ENCODE results near the gene KCNH3. TPM values are rescaled to one million over a fixed set of nuclear protein-coding genes. Genes with fewer than 3 reads are reported as not detected.

The KCNH3 gene, protein sequence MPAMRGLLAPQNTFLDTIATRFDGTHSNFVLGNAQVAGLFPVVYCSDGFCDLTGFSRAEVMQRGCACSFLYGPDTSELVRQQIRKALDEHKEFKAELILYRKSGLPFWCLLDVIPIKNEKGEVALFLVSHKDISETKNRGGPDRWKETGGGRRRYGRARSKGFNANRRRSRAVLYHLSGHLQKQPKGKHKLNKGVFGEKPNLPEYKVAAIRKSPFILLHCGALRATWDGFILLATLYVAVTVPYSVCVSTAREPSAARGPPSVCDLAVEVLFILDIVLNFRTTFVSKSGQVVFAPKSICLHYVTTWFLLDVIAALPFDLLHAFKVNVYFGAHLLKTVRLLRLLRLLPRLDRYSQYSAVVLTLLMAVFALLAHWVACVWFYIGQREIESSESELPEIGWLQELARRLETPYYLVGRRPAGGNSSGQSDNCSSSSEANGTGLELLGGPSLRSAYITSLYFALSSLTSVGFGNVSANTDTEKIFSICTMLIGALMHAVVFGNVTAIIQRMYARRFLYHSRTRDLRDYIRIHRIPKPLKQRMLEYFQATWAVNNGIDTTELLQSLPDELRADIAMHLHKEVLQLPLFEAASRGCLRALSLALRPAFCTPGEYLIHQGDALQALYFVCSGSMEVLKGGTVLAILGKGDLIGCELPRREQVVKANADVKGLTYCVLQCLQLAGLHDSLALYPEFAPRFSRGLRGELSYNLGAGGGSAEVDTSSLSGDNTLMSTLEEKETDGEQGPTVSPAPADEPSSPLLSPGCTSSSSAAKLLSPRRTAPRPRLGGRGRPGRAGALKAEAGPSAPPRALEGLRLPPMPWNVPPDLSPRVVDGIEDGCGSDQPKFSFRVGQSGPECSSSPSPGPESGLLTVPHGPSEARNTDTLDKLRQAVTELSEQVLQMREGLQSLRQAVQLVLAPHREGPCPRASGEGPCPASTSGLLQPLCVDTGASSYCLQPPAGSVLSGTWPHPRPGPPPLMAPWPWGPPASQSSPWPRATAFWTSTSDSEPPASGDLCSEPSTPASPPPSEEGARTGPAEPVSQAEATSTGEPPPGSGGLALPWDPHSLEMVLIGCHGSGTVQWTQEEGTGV
- total RNA-seq (0.17 and 0.26 TPM in 2 replicates), polyA plus RNA-seq (0.05 and 0.09 TPM in 2 replicates), polyA minus RNA-seq (ENCODE audit: low replicate concordance) (not detected in 2 replicates)
- polyA plus RNA-seq (2012), result 0.05 and 0.20 TPM in 2 replicates

DNA sequence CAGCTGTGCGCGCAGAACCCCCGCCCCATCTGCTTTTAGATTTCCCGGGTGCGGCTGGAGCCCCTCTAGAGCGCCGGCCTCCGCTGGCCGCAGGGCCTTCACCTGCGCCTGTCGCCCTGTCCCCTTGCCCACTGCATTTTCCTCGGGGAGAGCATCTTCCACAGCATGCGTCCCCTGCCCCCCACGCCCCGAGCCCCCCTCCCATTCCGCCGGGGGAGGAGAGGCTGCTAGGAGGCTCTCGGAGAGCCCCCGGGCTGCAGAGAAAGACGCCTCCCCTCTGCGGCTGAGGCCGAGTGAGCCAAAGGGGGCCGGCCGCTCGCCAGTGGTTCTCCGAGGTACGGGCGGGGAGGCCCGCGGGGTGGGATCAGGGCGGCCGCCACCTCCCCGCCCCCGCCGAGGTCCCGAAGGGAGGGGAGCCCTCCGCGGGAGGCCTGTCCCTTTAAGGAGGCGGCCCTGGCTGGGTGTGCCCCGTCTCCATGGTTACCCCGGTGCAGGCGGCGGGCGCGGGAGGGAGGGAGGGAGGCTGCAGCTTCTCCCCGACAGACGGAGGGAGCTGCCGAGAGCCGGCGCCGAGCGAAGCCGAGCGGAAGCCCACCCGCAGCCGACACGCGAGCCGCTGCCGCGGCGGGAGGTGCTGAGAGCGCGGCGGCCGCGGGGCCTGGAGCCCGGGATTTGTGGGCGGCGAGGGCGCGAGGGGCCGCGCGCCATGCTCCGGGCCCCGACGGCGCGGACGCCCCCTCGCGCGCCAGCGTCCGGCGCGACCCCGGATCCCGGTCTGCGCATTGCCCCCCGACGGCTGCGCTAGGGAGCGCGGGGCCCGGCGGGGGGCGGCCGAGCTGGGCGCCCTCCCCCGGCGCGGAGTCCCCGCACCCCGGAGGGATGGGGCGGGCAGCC is at the start of gene KCNH3:
Gene KCNH3 (plus strand): TSS at position 521 of the 894 bp plus-strand sequence. CDS start 387 bp downstream, outside the sequence.
- Histone ChIP-seq H3K27me3 (ENCODE audit: control insufficient read depth, insufficient read depth, low read length) (peaks cover 33% of the 10 kb centered on the region), H3K4me1 (ENCODE audit: control insufficient read depth, extremely low read depth, insufficient read depth, low read length) (peaks cover 7% of the 10 kb centered on the region), H2AFZ (ENCODE audit: low read length) (no peak within 1 kb of the TSS), H3K9me3 (ENCODE audit: control insufficient read depth, insufficient read depth, low read depth, low read length) (no peaks in the 10 kb centered on the region), H3K79me2 (ENCODE audit: control insufficient read depth, insufficient read depth, low read length) (no peaks in the 10 kb centered on the region), H3K27ac (ENCODE audit: insufficient read depth, low read length) (no peak within 1 kb of the TSS), H3K4me3 (replicated peaks in 1 of 4; ENCODE audit: control extremely low read depth in 1 of 4, insufficient read depth in 1 of 4, low read depth in 3 of 4, low read length in 4 of 4) (peak within 1 kb of the TSS; percentile 2 to 44 (median 37)), H3K4me2 (ENCODE audit: extremely low read depth, insufficient read depth, low read length) (peak within 1 kb of the TSS; percentile 66), H4K20me1 (ENCODE audit: control insufficient read depth, extremely low read depth, insufficient read depth, low read length) (no peaks in the 10 kb centered on the region), H3K36me3 (ENCODE audit: control insufficient read depth, insufficient read depth, low read length) (no peaks in the 10 kb centered on the region), H3K9ac (ENCODE audit: insufficient read depth, low read length) (no peak within 1 kb of the TSS)
- TF ChIP-seq, protein P1, sequence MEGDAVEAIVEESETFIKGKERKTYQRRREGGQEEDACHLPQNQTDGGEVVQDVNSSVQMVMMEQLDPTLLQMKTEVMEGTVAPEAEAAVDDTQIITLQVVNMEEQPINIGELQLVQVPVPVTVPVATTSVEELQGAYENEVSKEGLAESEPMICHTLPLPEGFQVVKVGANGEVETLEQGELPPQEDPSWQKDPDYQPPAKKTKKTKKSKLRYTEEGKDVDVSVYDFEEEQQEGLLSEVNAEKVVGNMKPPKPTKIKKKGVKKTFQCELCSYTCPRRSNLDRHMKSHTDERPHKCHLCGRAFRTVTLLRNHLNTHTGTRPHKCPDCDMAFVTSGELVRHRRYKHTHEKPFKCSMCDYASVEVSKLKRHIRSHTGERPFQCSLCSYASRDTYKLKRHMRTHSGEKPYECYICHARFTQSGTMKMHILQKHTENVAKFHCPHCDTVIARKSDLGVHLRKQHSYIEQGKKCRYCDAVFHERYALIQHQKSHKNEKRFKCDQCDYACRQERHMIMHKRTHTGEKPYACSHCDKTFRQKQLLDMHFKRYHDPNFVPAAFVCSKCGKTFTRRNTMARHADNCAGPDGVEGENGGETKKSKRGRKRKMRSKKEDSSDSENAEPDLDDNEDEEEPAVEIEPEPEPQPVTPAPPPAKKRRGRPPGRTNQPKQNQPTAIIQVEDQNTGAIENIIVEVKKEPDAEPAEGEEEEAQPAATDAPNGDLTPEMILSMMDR (conservative IDR thresholded peaks at IDR 0.05 in 1 of 2, IDR thresholded peaks at IDR 0.05 in 1 of 2; ENCODE audit: low read depth in 1 of 2, low read length in 2 of 2), result no peak
- no peak for TF ChIP-seq EZH2 (IDR thresholded peaks at IDR 0.05; ENCODE audit: low read length, missing control alignments)
- DNase-seq (ENCODE audit: low read depth in 2 of 2), result peak; percentile 57 to 61

DNA sequence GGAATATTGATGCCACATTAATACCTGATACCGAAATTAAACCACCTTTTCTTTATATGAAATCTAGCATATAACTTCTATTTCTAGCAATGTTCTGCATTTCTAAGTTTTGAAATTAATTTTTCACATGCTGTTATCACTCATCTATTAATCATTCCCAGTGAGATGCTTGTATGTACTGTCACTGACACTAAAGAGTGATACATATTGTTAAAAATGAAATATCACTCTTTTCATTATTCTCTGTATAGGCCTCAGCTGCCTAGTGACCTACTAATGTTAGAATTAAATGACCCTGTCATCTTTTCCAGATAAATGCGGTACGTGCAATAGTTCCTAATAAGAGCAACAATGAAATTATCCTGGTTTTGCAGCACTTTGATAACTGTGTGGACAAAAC is 49.7 kb upstream of the KCNH3 start:
- Histone ChIP-seq H3K4me3 (replicated peaks in 1 of 4; ENCODE audit: control extremely low read depth in 1 of 4, insufficient read depth in 1 of 4, low read depth in 3 of 4, low read length in 4 of 4) (no peak overlapping the region), H3K27ac (ENCODE audit: insufficient read depth, low read length) (no peak overlapping the region), H3K4me1 (ENCODE audit: control insufficient read depth, extremely low read depth, insufficient read depth, low read length) (no peaks in the 10 kb centered on the region), H3K9ac (ENCODE audit: insufficient read depth, low read length) (no peak overlapping the region), H3K4me2 (ENCODE audit: extremely low read depth, insufficient read depth, low read length) (no peak overlapping the region), H3K36me3 (ENCODE audit: control insufficient read depth, insufficient read depth, low read length) (no peaks in the 10 kb centered on the region), H4K20me1 (ENCODE audit: control insufficient read depth, extremely low read depth, insufficient read depth, low read length) (no peaks in the 10 kb centered on the region), H3K79me2 (ENCODE audit: control insufficient read depth, insufficient read depth, low read length) (no peaks in the 10 kb centered on the region), H3K9me3 (ENCODE audit: control insufficient read depth, insufficient read depth, low read depth, low read length) (no peaks in the 10 kb centered on the region), H2AFZ (ENCODE audit: low read length) (no peak overlapping the region), H3K27me3 (ENCODE audit: control insufficient read depth, insufficient read depth, low read length) (no peaks in the 10 kb centered on the region)
- no peak for TF ChIP-seq EZH2 (IDR thresholded peaks at IDR 0.05; ENCODE audit: low read length, missing control alignments)
- no peak for DNase-seq (ENCODE audit: low read depth in 2 of 2)

DNA sequence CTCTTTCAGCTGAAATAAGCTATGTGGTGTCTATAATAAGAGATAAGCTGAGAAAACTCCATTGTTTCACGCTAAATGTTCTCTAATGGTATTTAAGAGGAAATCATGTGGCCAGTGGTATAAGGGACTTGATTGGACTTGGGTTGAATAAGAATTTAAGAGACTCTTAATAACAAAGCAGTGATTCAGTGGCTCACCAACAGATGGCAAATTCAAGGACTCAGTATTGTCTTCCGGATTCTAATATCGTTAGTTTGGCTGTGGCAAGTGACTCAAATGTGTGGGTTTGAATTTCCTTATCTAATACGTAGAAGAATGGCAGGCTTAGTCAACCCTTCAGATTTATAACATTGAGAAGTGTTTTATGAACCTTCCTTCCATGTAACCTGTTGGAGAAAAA is 49.1 kb upstream of the KCNH3 start:
- DNase-seq (ENCODE audit: low read depth in 2 of 2), result peak; percentile 60 to 99
- H3K27me3 ChIP-seq (ENCODE audit: control insufficient read depth, insufficient read depth, low read length), result no peaks in the 10 kb centered on the region
- H3K9me3 ChIP-seq (ENCODE audit: control insufficient read depth, insufficient read depth, low read depth, low read length), result no peaks in the 10 kb centered on the region
- no peak overlapping the region for H3K27ac ChIP-seq (ENCODE audit: insufficient read depth, low read length)
- H4K20me1 ChIP-seq (ENCODE audit: control insufficient read depth, extremely low read depth, insufficient read depth, low read length), result no peaks in the 10 kb centered on the region
- no peaks in the 10 kb centered on the region for H3K4me1 ChIP-seq (ENCODE audit: control insufficient read depth, extremely low read depth, insufficient read depth, low read length)
- no peak overlapping the region for H2AFZ ChIP-seq (ENCODE audit: low read length)
- H3K4me3 ChIP-seq (replicated peaks in 1 of 4; ENCODE audit: control extremely low read depth in 1 of 4, insufficient read depth in 1 of 4, low read depth in 3 of 4, low read length in 4 of 4), result no peak overlapping the region
- H3K4me2 ChIP-seq (ENCODE audit: extremely low read depth, insufficient read depth, low read length), result no peak overlapping the region
- no peaks in the 10 kb centered on the region for H3K79me2 ChIP-seq (ENCODE audit: control insufficient read depth, insufficient read depth, low read length)
- H3K36me3 ChIP-seq (ENCODE audit: control insufficient read depth, insufficient read depth, low read length), result no peaks in the 10 kb centered on the region
- no peak for TF ChIP-seq EZH2 (IDR thresholded peaks at IDR 0.05; ENCODE audit: low read length, missing control alignments)
- TF ChIP-seq, protein P1 (conservative IDR thresholded peaks at IDR 0.05 in 1 of 2, IDR thresholded peaks at IDR 0.05 in 1 of 2; ENCODE audit: low read depth in 1 of 2, low read length in 2 of 2), result peak in 1 of 2 donors; percentile 30
- no peak overlapping the region for H3K9ac ChIP-seq (ENCODE audit: insufficient read depth, low read length)
